HL-60 (cell line): Measurements from ENCODE around the gene NHEJ1.

ENCODE experiments used
- CTCF ChIP-seq: IDR thresholded peaks from one replicate; pipeline ENCODE4 v1.5.1; 2011; ENCODE audit warnings: low read length, control low read depth, inconsistent platforms; ENCODE audit not compliant: insufficient read depth
- GABPA ChIP-seq: IDR thresholded peaks from 2 replicates; pipeline ENCODE4 v1.6.1; 2012; ENCODE audit warnings: low read depth

GRCh38 chr2:219082332-219082958, 78.2 kb downstream of the NHEJ1 start:
- TF ChIP-seq CTCF (no peak), GABPA (no peak)
